Activated CD4-positive, alpha-beta T cell treated with anti-CD3 and anti-CD28 coated beads, Interleukin-2, amount 50 U/mL, for 1 hour (primary cell): ENCODE data around the gene EXOSC5.

Source experiments
- DNase-seq: peaks from one replicate; pipeline ENCODE4 v3.0.0-alpha.2; 2020

Gene EXOSC5

GRCh38 chr19:41339936-41340335, 57.2 kb downstream of the EXOSC5 start:
- DNase-seq: no peak
